Glutamatergic neuron (in vitro differentiated cells): ENCODE data around the gene ZNF674. TPM values are rescaled to one million over a fixed set of nuclear protein-coding genes. Genes with fewer than 3 reads are reported as not detected.

Experiments
- DNase-seq: peaks from one replicate; pipeline ENCODE4 v3.0.0; 2022
- H3K27ac Mint-ChIP-seq: one replicate; pipeline ENCODE4 v1.8.0; 2020; ENCODE audit warnings: mild to moderate bottlenecking, mixed read lengths, inconsistent platforms; ENCODE audit not compliant: unreplicated experiment
- H3K27me3 Mint-ChIP-seq: one replicate; pipeline ENCODE4 v1.8.0; 2020; ENCODE audit warnings: mild to moderate bottlenecking, moderate library complexity, mixed read lengths, inconsistent platforms; ENCODE audit not compliant: unreplicated experiment
- H3K36me3 Mint-ChIP-seq: one replicate; pipeline ENCODE4 v1.8.0; 2020; ENCODE audit warnings: mild to moderate bottlenecking, mixed read lengths, inconsistent platforms; ENCODE audit not compliant: unreplicated experiment
- H3K4me1 Mint-ChIP-seq: one replicate; pipeline ENCODE4 v1.8.0; 2020; ENCODE audit warnings: mild to moderate bottlenecking, low read depth, mixed read lengths, inconsistent platforms; ENCODE audit not compliant: unreplicated experiment
- H3K4me3 Mint-ChIP-seq: one replicate; pipeline ENCODE4 v1.8.0; 2020; ENCODE audit warnings: mild to moderate bottlenecking, mixed read lengths, inconsistent platforms; ENCODE audit not compliant: unreplicated experiment
- H3K9me3 Mint-ChIP-seq: one replicate; pipeline ENCODE4 v1.8.0; 2020; ENCODE audit warnings: mild to moderate bottlenecking, moderate library complexity, mixed read lengths, inconsistent platforms; ENCODE audit not compliant: unreplicated experiment
- long read RNA-seq: library from polyadenylated mRNA; unstranded; transcript quantifications from one replicate; pipeline ENCODE4 v2.0.0, GENCODE V29; 2020; ENCODE audit not compliant: unreplicated experiment
- total RNA-seq: library from RNA; stranded (reverse); fragmentation: NEBNext Ultra II Directional; extraction: Animal tissue kit (Norgen Biotek cat#: 25700); gene quantifications from one replicate; pipeline ENCODE4 v1.2.1, GENCODE V29; 2021; ENCODE audit not compliant: unreplicated experiment
- TF ChIP-seq, protein P1 (sequence below): fragments of 200-600 bp; sonication (generic); IDR thresholded peaks from one replicate; pipeline ENCODE4 v1.5.0; 2021; ENCODE audit not compliant: partially characterized antibody, unreplicated experiment

The ZNF674 gene
- total RNA-seq, result 6.4 TPM
- long read RNA-seq, partial matches to known transcripts, result 0 of 1 reads
- long read RNA-seq, other reads (novel, unspliced or antisense), result 1 of 1 reads

GRCh38 chrX:46545111-46546005, at the start of gene ZNF674:
TSS of gene ZNF674 (minus strand) at chrX:46545421. CDS start at chrX:46542087, 3,334 bp downstream.
- Mint-ChIP-seq H3K4me1 (no peaks in the 10 kb centered on the region), H3K27me3 (no peaks in the 10 kb centered on the region), H3K27ac (peak within 1 kb of the TSS; percentile 95), H3K4me3 (peak within 1 kb of the TSS; percentile 95), H3K36me3 (no peaks in the 10 kb centered on the region), H3K9me3 (no peaks in the 10 kb centered on the region)
- DNase-seq, result peak; percentile 91
- TF ChIP-seq, protein P1, sequence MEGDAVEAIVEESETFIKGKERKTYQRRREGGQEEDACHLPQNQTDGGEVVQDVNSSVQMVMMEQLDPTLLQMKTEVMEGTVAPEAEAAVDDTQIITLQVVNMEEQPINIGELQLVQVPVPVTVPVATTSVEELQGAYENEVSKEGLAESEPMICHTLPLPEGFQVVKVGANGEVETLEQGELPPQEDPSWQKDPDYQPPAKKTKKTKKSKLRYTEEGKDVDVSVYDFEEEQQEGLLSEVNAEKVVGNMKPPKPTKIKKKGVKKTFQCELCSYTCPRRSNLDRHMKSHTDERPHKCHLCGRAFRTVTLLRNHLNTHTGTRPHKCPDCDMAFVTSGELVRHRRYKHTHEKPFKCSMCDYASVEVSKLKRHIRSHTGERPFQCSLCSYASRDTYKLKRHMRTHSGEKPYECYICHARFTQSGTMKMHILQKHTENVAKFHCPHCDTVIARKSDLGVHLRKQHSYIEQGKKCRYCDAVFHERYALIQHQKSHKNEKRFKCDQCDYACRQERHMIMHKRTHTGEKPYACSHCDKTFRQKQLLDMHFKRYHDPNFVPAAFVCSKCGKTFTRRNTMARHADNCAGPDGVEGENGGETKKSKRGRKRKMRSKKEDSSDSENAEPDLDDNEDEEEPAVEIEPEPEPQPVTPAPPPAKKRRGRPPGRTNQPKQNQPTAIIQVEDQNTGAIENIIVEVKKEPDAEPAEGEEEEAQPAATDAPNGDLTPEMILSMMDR, result no peak

DNA sequence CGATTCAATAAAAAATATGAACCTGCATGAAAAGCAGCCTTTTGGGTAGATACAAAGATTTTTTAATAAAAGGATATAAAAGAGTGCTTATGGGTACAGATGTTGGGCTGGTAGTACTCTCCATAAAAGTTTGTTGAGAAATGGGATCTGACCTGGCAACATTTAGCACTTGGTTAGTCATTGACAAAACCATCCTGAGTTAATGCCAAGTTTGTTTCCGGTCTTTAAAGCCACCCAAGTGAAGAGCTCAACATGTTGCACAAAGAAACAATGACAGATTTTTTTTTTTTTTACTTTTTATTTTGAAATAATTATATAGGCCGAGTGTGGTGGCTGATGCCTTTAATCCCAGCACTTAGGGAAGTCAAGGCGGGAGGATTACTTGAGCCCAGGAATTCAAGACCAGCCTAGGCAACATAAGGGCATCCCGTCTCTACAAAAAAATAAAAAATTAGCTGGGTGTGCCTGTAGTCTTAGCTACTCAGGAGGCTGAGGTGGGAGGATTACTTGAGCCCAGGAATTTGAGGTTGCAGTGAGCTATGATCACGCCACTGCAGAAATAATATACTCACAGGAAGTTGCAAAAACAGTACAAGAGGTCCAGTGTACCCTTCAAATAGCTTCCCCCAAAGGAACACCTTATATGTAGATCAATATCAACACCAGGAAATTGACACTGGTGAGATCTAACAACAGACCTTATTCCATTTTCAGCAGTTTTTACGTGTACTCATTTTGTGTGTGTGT, 44.9 kb upstream of the ZNF674 start:
- no peak for DNase-seq
- Mint-ChIP-seq H3K36me3 (no peaks in the 10 kb centered on the region), H3K4me3 (no peak overlapping the region), H3K9me3 (no peaks in the 10 kb centered on the region), H3K4me1 (peaks cover 4% of the 10 kb centered on the region), H3K27me3 (no peaks in the 10 kb centered on the region), H3K27ac (no peak overlapping the region)
- TF ChIP-seq, protein P1, result no peak

- no peak overlapping the region for H3K4me3 Mint-ChIP-seq
Measured at GRCh38 chrX:46588263-46588662, 43.0 kb upstream of the ZNF674 start.

GRCh38 chrX:46587753-46588171, 42.5 kb upstream of the ZNF674 start:
- H3K27ac Mint-ChIP-seq, result no peak overlapping the region
- peaks cover 4% of the 10 kb centered on the region for H3K4me1 Mint-ChIP-seq
- no peaks in the 10 kb centered on the region for H3K9me3 Mint-ChIP-seq
- no peaks in the 10 kb centered on the region for H3K36me3 Mint-ChIP-seq
- H3K4me3 Mint-ChIP-seq, result no peak overlapping the region
- TF ChIP-seq, protein P1, result no peak
- no peaks in the 10 kb centered on the region for H3K27me3 Mint-ChIP-seq
- no peak for DNase-seq

More at GRCh38 chrX:46588263-46588662, 43.0 kb upstream of the ZNF674 start:
- peaks cover 4% of the 10 kb centered on the region for H3K4me1 Mint-ChIP-seq
- no peak for DNase-seq
- no peaks in the 10 kb centered on the region for H3K36me3 Mint-ChIP-seq
- no peaks in the 10 kb centered on the region for H3K27me3 Mint-ChIP-seq
- TF ChIP-seq, protein P1, result no peak
- H3K27ac Mint-ChIP-seq, result no peak overlapping the region
- no peaks in the 10 kb centered on the region for H3K9me3 Mint-ChIP-seq
